GM23338 (cell line): ENCODE measurements around the gene RIC8B. TPM values are rescaled to one million over a fixed set of nuclear protein-coding genes. Genes with fewer than 3 reads are reported as not detected.

Source experiments
- ATAC-seq: fragments of 200-7000 bp; cut with Tn5 transposase; 3 replicates; pipeline ENCODE4 v1.9.1; 2020
- DNase-seq: peaks from one replicate; pipeline ENCODE4 v3.0.0-alpha.2; 2015; ENCODE audit warnings: low spot score
- H2AFZ ChIP-seq: fragments of 200-600 bp; sonication (generic); 2 replicates; pipeline ENCODE4 v1.8.0; 2016; ENCODE audit warnings: antibody characterized with exemption, mild to moderate bottlenecking, moderate library complexity
- H3F3A ChIP-seq: fragments of 200-600 bp; sonication (generic); replicated peaks from 2 replicates; pipeline ENCODE4 v1.8.0; 2017; ENCODE audit warnings: antibody characterized with exemption, mixed run types, low read depth
- H3K27ac ChIP-seq: fragments of 200-600 bp; sonication (generic); 2 replicates; pipeline ENCODE4 v1.6.1; 2016; ENCODE audit warnings: low read depth
- H3K27me3 ChIP-seq: fragments of 200-600 bp; sonication (generic); 2 replicates; pipeline ENCODE4 v1.8.0; 2016; ENCODE audit warnings: mild to moderate bottlenecking, mixed run types, moderate library complexity; ENCODE audit not compliant: insufficient read depth
- H3K36me3 ChIP-seq: fragments of 200-600 bp; sonication (generic); 2 replicates; pipeline ENCODE4 v1.8.0; 2016; ENCODE audit warnings: mild to moderate bottlenecking; ENCODE audit not compliant: insufficient read depth
- H3K4me1 ChIP-seq: fragments of 200-600 bp; sonication (generic); 2 replicates; pipeline ENCODE4 v1.8.0; 2016; ENCODE audit warnings: mild to moderate bottlenecking, moderate library complexity; ENCODE audit not compliant: insufficient read depth
- H3K4me2 ChIP-seq: fragments of 200-600 bp; sonication (generic); 2 replicates; pipeline ENCODE4 v1.7.1; 2017; ENCODE audit warnings: mixed run types
- H3K4me3 ChIP-seq: fragments of 200-600 bp; sonication (generic); 2 replicates; pipeline ENCODE4 v1.6.1; 2016; ENCODE audit warnings: mixed run types
- H3K79me2 ChIP-seq: fragments of 200-600 bp; sonication (generic); replicated peaks from 2 replicates; pipeline ENCODE4 v1.8.0; 2017; ENCODE audit warnings: mild to moderate bottlenecking; ENCODE audit not compliant: insufficient read depth
- H3K9me2 ChIP-seq: fragments of 200-600 bp; sonication (generic); 2 replicates; pipeline ENCODE4 v1.8.0; 2017; ENCODE audit not compliant: insufficient read depth
- H4K20me1 ChIP-seq: fragments of 200-600 bp; sonication (generic); replicated peaks from 2 replicates; pipeline ENCODE4 v1.8.0; 2017; ENCODE audit warnings: mild to moderate bottlenecking; ENCODE audit not compliant: insufficient read depth
- H3K27ac Mint-ChIP-seq: 2 replicates; pipeline ENCODE4 v1.8.0; 2020; ENCODE audit warnings: inconsistent platforms, mild to moderate bottlenecking, moderate library complexity, mixed read lengths
- H3K27me3 Mint-ChIP-seq: 3 replicates; pipeline ENCODE4 v1.8.0; 2022; ENCODE audit warnings: low read depth, mild to moderate bottlenecking, moderate library complexity, mixed read lengths, inconsistent platforms; ENCODE audit not compliant: insufficient read depth, poor library complexity
- H3K36me3 Mint-ChIP-seq: 3 replicates; pipeline ENCODE4 v1.8.0; 2021; ENCODE audit warnings: low read depth, mild to moderate bottlenecking, inconsistent platforms, moderate library complexity, mixed read lengths
- H3K4me1 Mint-ChIP-seq: 3 replicates; pipeline ENCODE4 v1.8.0; 2020; ENCODE audit warnings: mild to moderate bottlenecking, inconsistent platforms, mixed read lengths
- H3K4me3 Mint-ChIP-seq: 3 replicates; pipeline ENCODE4 v1.8.0; 2021; ENCODE audit warnings: moderate library complexity, mild to moderate bottlenecking, inconsistent platforms, mixed read lengths
- H3K9me3 Mint-ChIP-seq: 3 replicates; pipeline ENCODE4 v1.8.0; 2020; ENCODE audit warnings: moderate library complexity, mild to moderate bottlenecking, inconsistent platforms, mixed read lengths
- CREB1 ChIP-seq: fragments of 250-450 bp; sonication (Bioruptor Pico); IDR thresholded peaks from 2 replicates; pipeline ENCODE4 v1.5.0; 2020; ENCODE audit warnings: low read depth, mild to moderate bottlenecking, moderate library complexity
- EZH2 ChIP-seq: fragments of 200-600 bp; sonication (generic); IDR thresholded peaks from one replicate; pipeline ENCODE4 v1.8.0; 2017; ENCODE audit warnings: antibody characterized with exemption, mild to moderate bottlenecking, low read depth; ENCODE audit not compliant: unreplicated experiment
- EZH2phosphoT487 ChIP-seq: fragments of 200-600 bp; sonication (generic); IDR thresholded peaks from one replicate; pipeline ENCODE4 v1.8.1; 2018; ENCODE audit warnings: antibody characterized with exemption; ENCODE audit not compliant: unreplicated experiment
- JUNB ChIP-seq: IDR thresholded peaks from one replicate; pipeline ENCODE4 v1.6.1; 2016; ENCODE audit warnings: antibody characterized with exemption; ENCODE audit not compliant: unreplicated experiment
- NANOG ChIP-seq: IDR thresholded peaks from 2 replicates; pipeline ENCODE4 v1.6.1; 2016; ENCODE audit warnings: antibody characterized with exemption, borderline replicate concordance
- POLR2AphosphoS5 ChIP-seq: IDR thresholded peaks from 2 replicates; pipeline ENCODE4 v1.6.1; 2016; ENCODE audit warnings: antibody characterized with exemption, low read depth
- ZNF331 ChIP-seq: fragments of 250-450 bp; sonication (Bioruptor Pico); IDR thresholded peaks from 2 replicates; pipeline ENCODE4 v1.5.0; 2020; ENCODE audit warnings: low read depth, mild to moderate bottlenecking, moderate library complexity
- polyA plus RNA-seq: library from polyadenylated mRNA; unstranded; fragments of >200 nt; fragmentation: Nextera tagmentation; extraction: Ambion mirVana; gene quantifications from 2 replicates; pipeline ENCODE4 v1.2.1, GENCODE V29; 2016
- total RNA-seq: library from RNA; depleted of rRNA; stranded (reverse); fragments of >200 nt; shearing (Covaris generic); gene quantifications from 2 replicates; pipeline ENCODE4 v1.2.3, GENCODE V29; 2014
- TF ChIP-seq, protein P1 (sequence below): IDR thresholded peaks from one replicate; pipeline ENCODE4 v1.6.1; 2018; ENCODE audit warnings: antibody characterized with exemption; ENCODE audit not compliant: unreplicated experiment
- TF ChIP-seq, protein P2 (sequence below): IDR thresholded peaks from 2 replicates; pipeline ENCODE4 v1.6.1; 2016; ENCODE audit warnings: antibody characterized with exemption
- TF ChIP-seq, protein P3 (sequence below), 2 experiments: fragments of 200-600 bp in 1 of 2; sonication (generic) in 1 of 2; conservative IDR thresholded peaks; 2 replicates each; pipeline versions ENCODE4 v1.5.1 to v1.6.1; 2016 to 2017; ENCODE audit warnings: antibody characterized with exemption in 2 of 2, low read depth in 2 of 2, mild to moderate bottlenecking in 2 of 2, moderate library complexity in 1 of 2

The RIC8B gene
- total and polyA plus RNA-seq, 2 experiments from 2014 or later: 12.3 to 25.5 TPM

DNA sequence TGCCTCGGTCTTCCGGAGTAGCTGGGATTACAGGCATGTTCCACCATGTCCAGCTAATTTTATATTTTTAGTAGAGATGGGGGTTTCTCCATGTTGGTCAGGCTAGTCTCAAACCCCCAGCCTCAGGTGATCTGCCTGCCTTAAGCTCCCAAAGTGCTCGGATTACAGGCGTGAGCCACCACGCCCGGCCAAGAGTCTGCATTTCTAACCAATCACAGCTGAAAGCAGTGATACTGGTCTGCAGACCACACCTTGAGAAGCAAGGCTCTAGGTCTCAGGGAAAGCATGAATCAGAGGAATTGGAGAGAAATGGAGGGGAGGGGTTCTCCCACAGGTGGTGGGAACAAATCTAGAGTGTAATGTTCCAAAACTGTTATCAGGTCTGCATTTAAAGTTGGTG lies 126.1 kb downstream of the RIC8B start:
- no peak overlapping the region for H2AFZ ChIP-seq
- no peaks in the 10 kb centered on the region for H3K36me3 ChIP-seq
- peaks cover 22% of the 10 kb centered on the region for H3K27me3 ChIP-seq
- Mint-ChIP-seq H3K27ac (no peak overlapping the region), H3K36me3 (no peaks in the 10 kb centered on the region), H3K27me3 (peaks cover 13% of the 10 kb centered on the region), H3K4me1 (peaks cover 12% of the 10 kb centered on the region), H3K4me3 (no peak overlapping the region), H3K9me3 (no peaks in the 10 kb centered on the region)
- H3F3A ChIP-seq: no peaks in the 10 kb centered on the region
- no peak; the same call in 2 of the 3 replicates for ATAC-seq
- no peaks in the 10 kb centered on the region for H3K79me2 ChIP-seq
- H3K4me3 ChIP-seq: no peak overlapping the region
- peak; percentile 10 for DNase-seq
- H3K4me2 ChIP-seq: no peak overlapping the region
- H3K4me1 ChIP-seq: peaks cover 4% of the 10 kb centered on the region; the same call in 1 of the 2 replicates
- H4K20me1 ChIP-seq: no peaks in the 10 kb centered on the region
- H3K9me2 ChIP-seq: no peaks in the 10 kb centered on the region
- TF ChIP-seq JUNB (no peak), CREB1 (CRISPR knock-in tag) (no peak), EZH2 (no peak), EZH2phosphoT487 (no peak), POLR2AphosphoS5 (no peak)
- TF ChIP-seq, protein P1, sequence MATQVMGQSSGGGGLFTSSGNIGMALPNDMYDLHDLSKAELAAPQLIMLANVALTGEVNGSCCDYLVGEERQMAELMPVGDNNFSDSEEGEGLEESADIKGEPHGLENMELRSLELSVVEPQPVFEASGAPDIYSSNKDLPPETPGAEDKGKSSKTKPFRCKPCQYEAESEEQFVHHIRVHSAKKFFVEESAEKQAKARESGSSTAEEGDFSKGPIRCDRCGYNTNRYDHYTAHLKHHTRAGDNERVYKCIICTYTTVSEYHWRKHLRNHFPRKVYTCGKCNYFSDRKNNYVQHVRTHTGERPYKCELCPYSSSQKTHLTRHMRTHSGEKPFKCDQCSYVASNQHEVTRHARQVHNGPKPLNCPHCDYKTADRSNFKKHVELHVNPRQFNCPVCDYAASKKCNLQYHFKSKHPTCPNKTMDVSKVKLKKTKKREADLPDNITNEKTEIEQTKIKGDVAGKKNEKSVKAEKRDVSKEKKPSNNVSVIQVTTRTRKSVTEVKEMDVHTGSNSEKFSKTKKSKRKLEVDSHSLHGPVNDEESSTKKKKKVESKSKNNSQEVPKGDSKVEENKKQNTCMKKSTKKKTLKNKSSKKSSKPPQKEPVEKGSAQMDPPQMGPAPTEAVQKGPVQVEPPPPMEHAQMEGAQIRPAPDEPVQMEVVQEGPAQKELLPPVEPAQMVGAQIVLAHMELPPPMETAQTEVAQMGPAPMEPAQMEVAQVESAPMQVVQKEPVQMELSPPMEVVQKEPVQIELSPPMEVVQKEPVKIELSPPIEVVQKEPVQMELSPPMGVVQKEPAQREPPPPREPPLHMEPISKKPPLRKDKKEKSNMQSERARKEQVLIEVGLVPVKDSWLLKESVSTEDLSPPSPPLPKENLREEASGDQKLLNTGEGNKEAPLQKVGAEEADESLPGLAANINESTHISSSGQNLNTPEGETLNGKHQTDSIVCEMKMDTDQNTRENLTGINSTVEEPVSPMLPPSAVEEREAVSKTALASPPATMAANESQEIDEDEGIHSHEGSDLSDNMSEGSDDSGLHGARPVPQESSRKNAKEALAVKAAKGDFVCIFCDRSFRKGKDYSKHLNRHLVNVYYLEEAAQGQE: no peak
- TF ChIP-seq, protein P2, sequence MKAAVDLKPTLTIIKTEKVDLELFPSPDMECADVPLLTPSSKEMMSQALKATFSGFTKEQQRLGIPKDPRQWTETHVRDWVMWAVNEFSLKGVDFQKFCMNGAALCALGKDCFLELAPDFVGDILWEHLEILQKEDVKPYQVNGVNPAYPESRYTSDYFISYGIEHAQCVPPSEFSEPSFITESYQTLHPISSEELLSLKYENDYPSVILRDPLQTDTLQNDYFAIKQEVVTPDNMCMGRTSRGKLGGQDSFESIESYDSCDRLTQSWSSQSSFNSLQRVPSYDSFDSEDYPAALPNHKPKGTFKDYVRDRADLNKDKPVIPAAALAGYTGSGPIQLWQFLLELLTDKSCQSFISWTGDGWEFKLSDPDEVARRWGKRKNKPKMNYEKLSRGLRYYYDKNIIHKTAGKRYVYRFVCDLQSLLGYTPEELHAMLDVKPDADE: no peak
- TF ChIP-seq, protein P3, sequence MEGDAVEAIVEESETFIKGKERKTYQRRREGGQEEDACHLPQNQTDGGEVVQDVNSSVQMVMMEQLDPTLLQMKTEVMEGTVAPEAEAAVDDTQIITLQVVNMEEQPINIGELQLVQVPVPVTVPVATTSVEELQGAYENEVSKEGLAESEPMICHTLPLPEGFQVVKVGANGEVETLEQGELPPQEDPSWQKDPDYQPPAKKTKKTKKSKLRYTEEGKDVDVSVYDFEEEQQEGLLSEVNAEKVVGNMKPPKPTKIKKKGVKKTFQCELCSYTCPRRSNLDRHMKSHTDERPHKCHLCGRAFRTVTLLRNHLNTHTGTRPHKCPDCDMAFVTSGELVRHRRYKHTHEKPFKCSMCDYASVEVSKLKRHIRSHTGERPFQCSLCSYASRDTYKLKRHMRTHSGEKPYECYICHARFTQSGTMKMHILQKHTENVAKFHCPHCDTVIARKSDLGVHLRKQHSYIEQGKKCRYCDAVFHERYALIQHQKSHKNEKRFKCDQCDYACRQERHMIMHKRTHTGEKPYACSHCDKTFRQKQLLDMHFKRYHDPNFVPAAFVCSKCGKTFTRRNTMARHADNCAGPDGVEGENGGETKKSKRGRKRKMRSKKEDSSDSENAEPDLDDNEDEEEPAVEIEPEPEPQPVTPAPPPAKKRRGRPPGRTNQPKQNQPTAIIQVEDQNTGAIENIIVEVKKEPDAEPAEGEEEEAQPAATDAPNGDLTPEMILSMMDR (conservative IDR thresholded peaks at IDR 0.05; ENCODE audit: low read depth in 2 of 2): no peak
- H3K27ac ChIP-seq: no peak overlapping the region

DNA sequence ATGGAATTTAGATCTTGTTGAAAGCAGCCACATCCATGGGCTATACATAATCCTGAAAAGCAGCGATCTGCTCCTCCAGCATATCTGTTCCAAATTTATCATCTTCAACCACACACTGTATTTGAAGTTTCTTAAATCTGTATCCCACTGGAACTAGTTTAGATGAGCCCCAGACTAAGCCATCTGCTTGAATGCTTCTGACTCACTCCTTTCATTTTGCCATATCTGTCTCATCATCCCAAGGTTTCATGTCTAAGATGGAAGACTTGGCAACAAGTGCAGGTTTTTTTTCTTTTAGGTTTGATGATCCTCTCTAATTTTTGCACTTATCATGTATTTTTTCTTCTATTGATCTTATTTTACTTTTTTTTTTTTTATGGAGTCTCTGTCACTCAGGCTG lies 126.8 kb downstream of the RIC8B start:
- no peaks in the 10 kb centered on the region for H3F3A ChIP-seq
- Mint-ChIP-seq H3K4me1 (peaks cover 12% of the 10 kb centered on the region), H3K27me3 (peaks cover 14% of the 10 kb centered on the region)
- TF ChIP-seq JUNB: no peak
- TF ChIP-seq, protein P3 (conservative IDR thresholded peaks at IDR 0.05; ENCODE audit: low read depth in 2 of 2): no peak
- TF ChIP-seq, protein P2: no peak
- no peak for TF ChIP-seq NANOG
- TF ChIP-seq ZNF331 (CRISPR knock-in tag): no peak
- TF ChIP-seq POLR2AphosphoS5: no peak
- no peak for TF ChIP-seq CREB1 (CRISPR knock-in tag)

More for the DNA sequence above, 126.8 kb downstream of the RIC8B start:
- no peaks in the 10 kb centered on the region for H3K36me3 ChIP-seq
- Mint-ChIP-seq H3K4me3 (no peak overlapping the region), H3K9me3 (no peaks in the 10 kb centered on the region), H3K36me3 (no peaks in the 10 kb centered on the region), H3K27ac (no peak overlapping the region)
- peaks cover 22% of the 10 kb centered on the region for H3K27me3 ChIP-seq
- H2AFZ ChIP-seq: no peak overlapping the region
- no peaks in the 10 kb centered on the region for H4K20me1 ChIP-seq
- H3K4me3 ChIP-seq: no peak overlapping the region
- no peak overlapping the region for H3K27ac ChIP-seq
- no peak for ATAC-seq
- DNase-seq: no peak
- H3K9me2 ChIP-seq: no peaks in the 10 kb centered on the region
- peaks cover 4% of the 10 kb centered on the region; the same call in 1 of the 2 replicates for H3K4me1 ChIP-seq
- no peaks in the 10 kb centered on the region for H3K79me2 ChIP-seq
- no peak overlapping the region for H3K4me2 ChIP-seq
